Rectal smooth muscle tissue (tissue), 1 donor: ENCODE results near the gene BLOC1S3.

Experiments used
- H3K27ac ChIP-seq: one replicate; pipeline ENCODE4 v1.7.0; 2013; ENCODE audit warnings: low read depth, low read length, inconsistent platforms
- H3K27me3 ChIP-seq: one replicate; pipeline ENCODE4 v1.7.0; 2013; ENCODE audit warnings: low read length; ENCODE audit not compliant: control insufficient read depth, insufficient read depth
- H3K36me3 ChIP-seq: one replicate; pipeline ENCODE4 v1.7.0; 2013; ENCODE audit warnings: low read length; ENCODE audit not compliant: control insufficient read depth, insufficient read depth
- H3K4me1 ChIP-seq: one replicate; pipeline ENCODE4 v1.7.0; 2013; ENCODE audit warnings: low read length; ENCODE audit not compliant: control insufficient read depth, insufficient read depth
- H3K4me3 ChIP-seq: one replicate; pipeline ENCODE4 v1.7.0; 2013; ENCODE audit warnings: low read length
- H3K9ac ChIP-seq: one replicate; pipeline ENCODE4 v1.7.0; 2013; ENCODE audit warnings: low read length

The BLOC1S3 gene, protein sequence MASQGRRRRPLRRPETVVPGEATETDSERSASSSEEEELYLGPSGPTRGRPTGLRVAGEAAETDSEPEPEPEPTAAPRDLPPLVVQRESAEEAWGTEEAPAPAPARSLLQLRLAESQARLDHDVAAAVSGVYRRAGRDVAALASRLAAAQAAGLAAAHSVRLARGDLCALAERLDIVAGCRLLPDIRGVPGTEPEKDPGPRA

DNA sequence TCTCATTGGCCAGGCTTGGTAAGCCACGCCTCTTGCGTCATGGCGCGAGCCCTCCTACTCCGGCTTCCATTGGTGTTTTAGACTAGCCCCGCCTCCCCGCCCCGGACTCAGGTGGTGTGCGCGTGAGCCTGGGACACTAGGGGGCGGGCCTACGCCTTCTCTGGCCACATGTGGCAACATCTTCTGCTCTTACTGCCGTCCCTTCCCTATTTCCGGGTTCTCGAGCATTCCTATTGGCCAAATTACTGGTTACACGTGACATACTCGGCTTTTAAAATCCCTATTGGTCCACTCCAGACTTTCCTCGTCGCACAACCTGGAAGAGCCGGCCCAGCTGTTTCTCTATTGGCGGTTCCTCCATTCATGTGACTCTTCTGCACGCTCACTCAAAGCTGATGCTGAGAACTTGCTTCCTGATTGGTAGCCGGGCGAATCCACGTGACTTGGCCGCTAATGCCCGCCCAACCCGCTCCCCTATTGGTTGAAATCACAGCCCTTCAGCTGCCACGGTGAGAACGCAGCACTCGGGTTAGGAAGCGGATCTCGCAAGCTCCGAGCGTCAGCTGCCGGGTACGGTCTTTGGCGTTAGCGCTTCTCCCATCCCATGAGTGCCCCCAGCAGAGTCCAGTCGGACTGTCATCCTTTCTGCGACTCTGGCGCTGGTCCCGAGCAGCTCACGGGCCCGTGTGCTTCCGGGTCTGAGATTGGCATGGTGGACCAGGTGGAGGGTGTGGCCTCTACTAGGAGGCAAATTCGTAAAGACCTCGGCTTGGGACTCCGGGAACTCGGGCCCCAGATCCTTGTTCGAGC lies at the start of gene BLOC1S3:
BLOC1S3 (plus strand) TSS at position 523 of the 810 bp plus-strand sequence. CDS start 513 bp downstream, outside the sequence.
- Histone ChIP-seq H3K9ac (peak within 1 kb of the TSS; percentile 70), H3K27ac (peak within 1 kb of the TSS; percentile 91), H3K4me3 (peak within 1 kb of the TSS; percentile 96), H3K27me3 (no peaks in the 10 kb centered on the region), H3K36me3 (peaks cover 7% of the 10 kb centered on the region), H3K4me1 (peaks cover 6% of the 10 kb centered on the region)

DNA sequence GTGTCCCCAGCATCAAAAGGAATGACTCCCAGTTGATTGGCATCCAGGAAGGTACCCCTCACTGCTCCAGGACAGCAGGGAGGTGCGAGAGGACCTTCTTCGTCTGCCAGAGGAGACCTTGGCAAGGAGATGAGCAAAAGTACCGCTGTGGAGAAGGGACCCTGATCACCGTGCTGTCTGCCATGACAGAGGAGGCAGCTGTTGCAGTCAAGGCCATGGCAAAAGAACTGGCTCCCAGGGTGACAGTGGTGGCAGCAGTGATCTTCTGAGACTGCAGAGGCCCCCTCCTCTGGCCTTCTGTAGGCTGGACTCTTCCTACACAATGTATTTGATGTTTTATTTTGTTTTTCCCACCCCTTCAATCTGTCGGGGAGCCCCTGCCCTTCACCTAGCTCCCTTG lies 49.8 kb upstream of the BLOC1S3 start:
- Histone ChIP-seq H3K4me1 (no peaks in the 10 kb centered on the region), H3K27ac (no peak overlapping the region), H3K36me3 (peaks cover 3% of the 10 kb centered on the region), H3K9ac (no peak overlapping the region), H3K4me3 (no peak overlapping the region), H3K27me3 (no peaks in the 10 kb centered on the region)

DNA sequence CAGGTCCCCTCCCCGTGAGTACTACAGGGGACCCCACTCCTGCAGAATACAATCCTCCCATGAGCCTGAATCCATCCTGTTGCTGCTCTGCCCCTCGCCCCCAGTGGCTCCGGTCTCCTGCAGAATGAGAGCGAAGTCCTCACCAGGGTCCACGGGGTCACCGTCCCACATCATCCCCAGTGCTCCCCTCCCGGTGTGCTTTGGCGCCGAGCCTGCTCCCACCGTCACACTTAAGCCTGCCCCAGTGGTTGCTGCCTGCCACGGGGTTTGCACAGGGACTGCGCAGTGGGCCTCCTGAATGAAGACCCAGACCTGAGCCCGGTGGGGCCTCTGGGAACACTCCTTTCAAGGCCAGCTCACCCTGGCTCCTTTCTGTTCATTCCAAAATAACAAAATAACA lies 48.3 kb upstream of the BLOC1S3 start:
- H3K27ac ChIP-seq = no peak overlapping the region
- H3K36me3 ChIP-seq = peaks cover 3% of the 10 kb centered on the region
- no peak overlapping the region for H3K9ac ChIP-seq
- H3K4me3 ChIP-seq = no peak overlapping the region
- no peaks in the 10 kb centered on the region for H3K4me1 ChIP-seq
- no peaks in the 10 kb centered on the region for H3K27me3 ChIP-seq

DNA sequence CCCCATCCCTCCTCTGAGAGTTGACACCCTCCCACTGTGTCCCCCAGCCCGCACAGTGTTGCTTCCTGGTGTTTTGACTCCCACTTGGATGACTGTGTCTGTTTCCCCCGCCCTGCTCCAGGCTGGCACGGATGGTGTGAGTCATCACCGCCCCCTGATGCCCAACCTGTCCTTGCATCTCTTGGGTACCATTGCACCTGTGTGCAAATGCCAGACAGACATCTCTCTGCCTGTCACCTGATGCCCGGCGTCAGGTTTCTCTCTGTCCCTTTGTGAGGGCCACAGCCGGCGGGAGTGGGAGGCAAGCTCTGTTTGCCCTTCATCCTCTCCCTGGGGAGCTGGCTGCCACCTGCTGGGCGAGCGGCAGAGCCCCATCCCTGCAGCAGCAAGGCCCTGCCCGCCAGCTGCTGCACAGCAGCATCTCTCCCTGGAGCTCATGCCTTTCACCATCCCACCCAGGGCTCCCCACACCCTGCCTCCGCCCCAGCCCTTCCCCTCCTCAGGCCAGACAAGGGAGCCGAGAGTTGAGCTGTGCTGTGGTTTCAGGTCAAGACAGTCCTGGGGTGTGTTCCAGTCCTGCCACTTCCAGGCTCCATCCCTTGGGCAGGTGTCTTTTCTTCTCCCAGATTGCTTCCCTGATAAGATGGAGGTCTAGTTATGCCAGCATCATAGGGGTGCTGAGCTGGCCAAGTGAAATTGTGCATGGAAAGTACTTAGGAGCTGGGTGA lies 47.5 kb upstream of the BLOC1S3 start:
- no peak overlapping the region for H3K27ac ChIP-seq
- H3K4me3 ChIP-seq = no peak overlapping the region
- no peak overlapping the region for H3K9ac ChIP-seq
- H3K36me3 ChIP-seq = peaks cover 3% of the 10 kb centered on the region
- no peaks in the 10 kb centered on the region for H3K27me3 ChIP-seq
- H3K4me1 ChIP-seq = no peaks in the 10 kb centered on the region

DNA sequence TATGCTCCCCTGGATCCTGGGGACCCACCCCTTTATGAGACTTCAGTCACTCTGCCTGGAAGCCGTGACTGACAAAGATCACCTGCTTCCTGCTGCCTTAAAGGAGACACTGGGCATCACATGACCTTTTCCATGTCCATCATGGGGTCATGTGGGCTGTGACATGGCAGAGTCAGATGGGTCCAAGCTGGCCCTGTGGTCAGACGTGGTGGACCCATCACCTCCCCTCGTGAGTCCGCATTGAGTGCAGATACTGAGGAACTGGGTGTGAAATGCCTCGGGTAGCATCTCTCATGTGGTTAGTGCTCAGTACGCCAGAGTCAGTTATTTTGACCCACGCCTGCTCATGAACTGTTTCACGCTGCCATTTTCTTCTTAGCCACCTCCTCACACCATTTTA lies 44.9 kb upstream of the BLOC1S3 start:
- H3K27ac ChIP-seq = no peak overlapping the region
- no peak overlapping the region for H3K4me3 ChIP-seq
- no peaks in the 10 kb centered on the region for H3K27me3 ChIP-seq
- H3K4me1 ChIP-seq = peaks cover 6% of the 10 kb centered on the region
- H3K36me3 ChIP-seq = peaks cover 2% of the 10 kb centered on the region
- no peak overlapping the region for H3K9ac ChIP-seq

DNA sequence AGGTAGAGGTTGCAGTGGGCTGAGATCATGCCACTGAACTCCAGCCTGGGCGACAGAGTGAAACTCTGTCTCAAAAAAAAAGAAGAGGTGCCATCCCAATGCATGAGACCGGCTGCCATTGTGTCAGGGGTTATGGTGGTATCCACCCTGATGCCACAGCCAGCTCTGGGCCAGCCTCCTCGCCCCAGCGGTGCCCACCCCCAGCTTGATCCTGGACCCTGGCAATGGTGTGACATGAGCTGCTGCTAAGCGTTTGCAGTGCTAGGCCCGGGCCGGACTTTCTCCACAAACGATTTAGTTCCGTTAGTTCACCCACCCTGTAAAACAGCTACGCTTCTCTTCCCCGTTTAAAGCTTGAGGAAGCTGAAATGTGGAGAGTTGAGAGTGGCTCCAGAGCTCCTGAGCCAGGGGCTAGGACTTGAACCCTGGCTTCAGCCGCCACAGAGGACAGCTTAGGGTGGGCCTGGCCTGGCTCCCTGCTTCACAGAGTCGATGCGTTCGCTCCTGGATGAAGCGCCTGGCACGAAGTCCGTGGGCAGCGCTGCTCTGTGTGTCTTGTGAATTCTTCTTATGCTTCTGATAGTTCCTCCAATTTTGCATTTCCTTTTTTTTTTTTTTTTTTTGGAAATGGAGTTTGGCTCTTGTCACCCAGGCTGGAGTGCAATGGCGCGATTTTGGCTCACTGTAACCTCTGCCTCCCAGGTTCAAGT lies 43.3 kb upstream of the BLOC1S3 start:
- Histone ChIP-seq H3K27ac (no peak overlapping the region), H3K4me3 (no peak overlapping the region), H3K36me3 (no peaks in the 10 kb centered on the region), H3K4me1 (peaks cover 6% of the 10 kb centered on the region), H3K9ac (no peak overlapping the region), H3K27me3 (no peaks in the 10 kb centered on the region)

DNA sequence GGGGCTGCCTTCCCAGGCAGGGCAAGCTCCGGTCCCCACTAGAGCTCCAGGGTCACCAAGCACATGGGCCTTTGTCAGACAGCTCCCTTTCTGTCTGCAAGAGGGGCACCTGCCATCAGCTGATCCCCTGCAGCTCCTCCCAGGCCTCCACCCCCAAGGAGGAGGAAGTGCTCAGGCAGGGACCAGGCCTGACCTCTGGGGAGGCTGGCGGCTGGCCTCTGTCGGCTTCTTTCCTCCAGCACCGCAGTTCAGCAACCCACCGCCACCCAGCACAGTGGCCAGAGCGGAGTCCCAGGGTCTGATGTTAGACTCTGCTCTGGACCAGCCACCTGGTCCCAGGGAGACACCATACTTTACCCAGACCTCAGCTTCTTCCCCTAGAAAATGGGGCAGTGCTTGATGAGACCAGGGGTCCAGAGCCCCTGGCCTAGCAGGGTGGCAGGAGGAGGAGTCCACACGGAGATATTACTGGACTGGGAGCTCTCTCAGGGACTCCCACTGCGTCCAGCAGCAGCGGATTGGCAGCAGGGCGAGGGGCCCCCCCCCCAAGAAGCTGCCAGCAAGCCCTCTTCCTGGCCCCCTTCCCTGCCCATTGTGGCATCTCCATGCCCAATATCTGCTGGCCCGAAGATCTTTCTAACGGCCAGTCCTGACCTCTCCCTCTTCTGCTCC lies 41.9 kb upstream of the BLOC1S3 start:
- H3K9ac ChIP-seq = no peak overlapping the region
- peak overlapping the region; percentile 17 for H3K27ac ChIP-seq
- peaks cover 6% of the 10 kb centered on the region for H3K4me1 ChIP-seq
- no peaks in the 10 kb centered on the region for H3K36me3 ChIP-seq
- no peaks in the 10 kb centered on the region for H3K27me3 ChIP-seq
- no peak overlapping the region for H3K4me3 ChIP-seq

DNA sequence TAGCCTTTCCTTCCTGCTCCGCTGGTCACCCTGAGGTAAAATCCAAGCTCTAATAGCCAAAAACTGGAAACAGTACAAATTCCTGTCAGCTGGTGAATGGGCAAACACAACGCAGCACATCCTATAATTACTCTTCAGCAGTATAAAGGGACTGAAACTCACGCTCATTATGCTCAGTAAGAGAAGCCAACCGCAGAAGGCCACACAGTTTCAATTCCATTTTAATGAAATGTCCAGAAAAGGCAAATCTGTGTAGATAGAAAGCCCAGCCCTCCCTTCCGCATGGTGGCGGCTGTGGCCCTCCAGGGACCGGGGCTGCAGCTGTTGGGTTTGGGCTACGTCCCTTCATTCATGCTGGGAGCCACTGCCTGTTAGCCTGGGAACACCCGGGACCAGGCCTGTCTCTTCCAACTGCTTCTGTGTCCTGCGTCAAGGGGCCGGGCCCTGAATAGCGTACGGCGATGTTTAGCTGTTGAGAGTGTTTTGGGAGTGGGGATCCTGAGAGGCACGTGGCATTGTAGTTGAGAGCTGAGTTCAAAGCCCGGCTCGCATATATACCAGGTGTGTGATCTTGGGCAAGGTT lies 41.3 kb upstream of the BLOC1S3 start:
- Histone ChIP-seq H3K27me3 (no peaks in the 10 kb centered on the region), H3K36me3 (no peaks in the 10 kb centered on the region), H3K4me1 (peaks cover 6% of the 10 kb centered on the region), H3K27ac (peak overlapping the region; percentile 17), H3K9ac (no peak overlapping the region), H3K4me3 (no peak overlapping the region)

DNA sequence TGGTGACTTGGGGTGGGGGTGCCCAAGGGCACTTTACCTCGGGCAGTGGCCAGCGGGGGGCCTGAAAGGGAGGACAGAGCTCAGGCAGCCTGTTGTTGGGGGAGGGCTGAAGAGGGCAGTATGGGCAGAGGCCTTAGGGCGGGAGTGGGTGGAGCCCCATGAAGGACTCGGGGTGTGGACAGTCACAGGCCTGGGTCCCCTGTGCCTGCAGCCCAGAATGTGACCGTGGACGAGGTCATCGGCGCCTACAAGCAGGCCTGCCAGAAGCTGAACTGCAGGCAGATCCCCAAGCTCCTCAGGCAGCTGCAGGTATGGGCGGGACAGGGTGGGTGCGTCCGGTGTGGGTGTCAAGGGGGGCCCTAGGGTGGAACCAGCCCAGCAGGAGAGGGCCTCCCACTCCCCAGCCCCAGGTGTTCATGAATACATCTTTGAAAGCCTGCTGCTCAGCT lies 40.3 kb upstream of the BLOC1S3 start:
- Histone ChIP-seq H3K27ac (no peak overlapping the region), H3K36me3 (peaks cover 8% of the 10 kb centered on the region), H3K4me1 (peaks cover 6% of the 10 kb centered on the region), H3K27me3 (no peaks in the 10 kb centered on the region), H3K9ac (no peak overlapping the region), H3K4me3 (no peak overlapping the region)

DNA sequence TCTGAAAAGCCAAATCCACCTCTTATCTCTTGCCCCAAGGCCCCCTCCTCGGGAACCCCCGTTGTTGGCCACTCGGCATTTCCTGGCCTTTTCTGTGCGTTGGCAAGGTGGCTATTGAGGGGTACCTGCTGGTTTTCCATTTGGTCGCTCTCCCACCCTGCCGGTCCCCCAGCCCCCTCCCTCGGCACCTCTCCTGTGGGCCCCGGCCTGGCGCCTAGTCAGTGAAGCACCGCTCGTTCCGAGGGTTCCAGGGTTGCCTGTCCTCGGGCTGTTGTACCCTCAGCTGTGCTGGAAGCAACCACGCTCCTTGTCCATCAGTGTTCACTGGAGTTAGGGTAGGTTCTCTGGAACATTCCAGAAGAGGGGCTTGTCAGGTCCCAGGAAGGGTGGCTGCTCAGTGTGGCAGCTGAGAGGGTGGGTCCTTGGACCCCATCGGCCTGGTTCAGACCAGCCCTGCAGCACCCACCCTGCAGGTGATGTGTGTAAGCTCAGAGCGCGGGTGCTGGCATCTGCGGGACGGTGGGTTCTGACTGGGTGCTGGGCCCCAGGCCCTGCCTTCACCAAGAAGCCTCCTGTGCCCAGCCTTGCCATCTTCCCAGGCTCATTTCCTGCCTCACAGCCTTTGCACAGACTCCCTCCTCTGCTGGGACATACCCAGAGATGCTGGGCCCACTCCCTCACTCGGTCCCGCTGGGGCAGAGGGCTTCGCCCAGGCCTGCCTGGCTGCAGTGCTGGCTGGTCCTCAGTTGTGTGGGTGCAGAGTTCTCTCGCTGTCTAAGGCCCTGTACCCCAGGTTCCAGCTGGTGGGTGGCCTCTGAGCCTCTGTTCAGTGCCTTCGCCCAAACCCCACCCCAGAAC lies 39.1 kb upstream of the BLOC1S3 start:
- peaks cover 6% of the 10 kb centered on the region for H3K4me1 ChIP-seq
- no peak overlapping the region for H3K27ac ChIP-seq
- H3K36me3 ChIP-seq = peaks cover 10% of the 10 kb centered on the region
- no peak overlapping the region for H3K4me3 ChIP-seq
- H3K27me3 ChIP-seq = no peaks in the 10 kb centered on the region
- H3K9ac ChIP-seq = no peak overlapping the region

DNA sequence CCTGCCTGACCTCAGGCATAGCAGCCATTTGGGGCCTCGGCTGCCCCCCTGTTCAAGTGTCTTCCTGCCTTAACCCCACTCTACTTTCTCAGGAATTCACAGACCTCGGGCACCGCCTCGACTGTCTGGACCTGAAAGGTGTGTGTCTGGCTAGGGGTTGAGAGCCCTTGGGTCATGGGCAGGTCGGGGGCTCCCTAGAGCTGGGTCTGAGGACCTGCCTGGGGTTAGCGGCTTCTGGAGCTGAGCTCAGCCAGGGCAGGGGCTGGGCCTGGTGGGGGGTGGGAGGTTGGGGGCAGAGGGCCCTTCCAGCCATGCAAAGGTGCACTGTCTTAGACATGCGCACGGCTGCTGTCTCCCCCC lies 38.5 kb upstream of the BLOC1S3 start:
- H3K27ac ChIP-seq = no peak overlapping the region
- no peaks in the 10 kb centered on the region for H3K27me3 ChIP-seq
- peaks cover 6% of the 10 kb centered on the region for H3K4me1 ChIP-seq
- peaks cover 15% of the 10 kb centered on the region for H3K36me3 ChIP-seq
- no peak overlapping the region for H3K9ac ChIP-seq
- H3K4me3 ChIP-seq = no peak overlapping the region
